CD4-positive, alpha-beta T cell treated with Interleukin-17A for 1 hour (primary cell): Measurements from ENCODE around the gene MTHFR.
A peak's percentile ranks its signal among the peaks of the same experiment; 100 is the strongest.

Experiments
- DNase-seq: peaks from one replicate; pipeline ENCODE4 v3.0.0-alpha.2; 2020

Gene MTHFR

DNA sequence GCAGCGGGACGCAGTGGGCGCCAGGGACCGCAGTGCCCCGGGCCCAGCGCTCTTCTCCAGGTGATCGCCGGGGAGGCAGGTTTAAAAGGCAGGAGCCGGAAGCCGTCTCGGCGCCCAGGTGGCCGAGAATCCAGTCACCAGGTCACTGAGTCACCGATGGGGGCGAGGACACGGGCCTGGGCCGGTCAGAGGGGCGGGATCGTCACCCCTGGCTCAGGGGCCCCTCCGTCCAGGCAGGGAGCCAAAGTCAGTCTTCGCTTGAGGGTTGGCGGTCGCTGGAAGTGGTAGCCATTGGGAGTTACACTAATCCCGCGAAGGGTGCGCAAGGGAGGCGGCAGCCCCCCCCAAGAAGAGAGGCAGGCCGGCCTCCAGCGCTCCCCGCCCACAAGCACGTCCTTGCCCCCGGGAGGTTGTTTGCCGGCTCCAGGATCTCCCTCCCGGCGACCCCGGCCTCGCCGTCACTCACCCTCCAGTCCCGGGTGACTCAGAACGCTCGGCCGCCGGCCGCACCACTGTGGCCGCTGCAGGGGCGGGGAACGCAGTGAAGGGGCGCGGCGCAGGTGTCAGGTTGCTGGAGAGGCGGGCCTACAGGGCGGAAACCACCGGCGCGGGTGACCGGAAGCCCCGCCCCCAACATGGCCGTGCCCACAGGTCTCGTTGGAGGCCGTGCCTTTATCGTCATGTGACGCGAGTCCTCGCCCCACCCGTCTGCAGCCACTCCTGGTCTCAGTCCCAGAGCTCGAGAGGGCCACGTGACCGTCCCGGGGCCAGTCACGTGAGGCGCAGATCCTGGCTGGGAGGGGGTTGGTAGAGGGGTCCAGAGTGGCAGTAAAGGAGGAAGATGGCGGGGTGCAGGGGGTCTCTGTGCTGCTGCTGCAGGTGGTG lies at the start of gene MTHFR, which contains the start of gene CLCN6:
Gene MTHFR, minus strand, starts transcription at position 543 of the 885 bp plus-strand sequence. CDS start 2,848 bp downstream, outside the sequence.
Gene CLCN6, plus strand, starts transcription at position 770 of the 885 bp plus-strand sequence. Its CDS starts 72 bp downstream, at position 842.
- DNase-seq: peak; percentile 98

DNA sequence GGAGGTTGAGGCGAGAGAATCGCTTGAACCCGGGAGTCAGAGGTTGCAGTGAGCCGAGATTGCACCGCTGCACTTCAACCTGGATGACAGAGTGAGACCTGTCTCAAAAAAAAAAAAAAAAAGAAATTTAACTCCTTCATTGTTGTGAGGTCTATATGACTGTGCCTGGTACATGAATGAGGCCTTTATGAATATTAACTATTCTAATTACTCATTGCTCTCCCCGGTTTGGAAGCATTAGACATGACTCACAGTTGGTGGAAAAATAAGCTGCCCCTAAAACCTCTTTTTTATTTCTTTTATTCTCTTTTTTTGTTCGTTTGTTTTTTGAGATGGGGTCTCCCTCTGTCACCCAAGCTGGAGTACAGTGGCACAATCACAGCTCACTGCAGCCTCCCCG lies 49.7 kb upstream of the MTHFR start:
- DNase-seq: no peak

DNA sequence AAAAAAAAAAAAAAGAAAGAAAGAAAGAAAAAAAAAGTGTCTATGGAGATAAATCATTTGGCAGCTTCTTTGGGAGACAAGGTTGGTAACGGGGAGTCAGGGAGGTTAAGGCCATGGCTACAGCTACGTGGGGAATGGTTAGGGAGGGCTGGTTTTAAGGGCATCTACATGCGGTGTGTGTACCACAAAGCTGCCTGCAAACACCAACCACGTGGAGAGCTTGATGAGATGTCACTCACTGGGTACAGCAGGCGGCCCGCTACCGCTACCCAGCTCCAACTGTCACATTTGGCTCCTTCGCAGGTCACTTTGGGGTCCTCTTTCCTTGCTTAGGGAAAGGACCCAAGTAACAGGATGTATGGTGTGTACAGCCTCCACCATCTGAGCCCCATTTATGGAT lies 48.8 kb upstream of the MTHFR start:
- no peak for DNase-seq

DNA sequence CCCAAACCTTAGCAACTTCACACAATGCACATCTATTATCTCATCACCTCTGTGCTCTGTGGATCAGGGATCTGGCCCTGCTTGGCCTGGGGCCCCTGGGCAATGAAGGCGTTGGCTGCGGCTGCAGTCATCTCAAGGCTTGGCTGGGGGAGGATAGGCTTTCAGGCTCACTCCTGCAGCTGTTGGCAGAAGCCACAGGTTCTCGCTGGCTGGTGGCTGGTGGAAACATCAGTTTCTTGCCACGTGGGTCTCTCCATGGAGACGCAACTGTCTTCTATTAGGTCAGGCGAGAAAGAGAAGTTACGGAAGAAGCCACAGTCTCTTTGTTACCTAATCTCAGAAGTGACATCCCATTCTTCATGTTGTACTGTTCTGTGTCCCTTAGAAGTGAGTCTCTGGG lies 45.4 kb upstream of the MTHFR start:
- no peak for DNase-seq

DNA sequence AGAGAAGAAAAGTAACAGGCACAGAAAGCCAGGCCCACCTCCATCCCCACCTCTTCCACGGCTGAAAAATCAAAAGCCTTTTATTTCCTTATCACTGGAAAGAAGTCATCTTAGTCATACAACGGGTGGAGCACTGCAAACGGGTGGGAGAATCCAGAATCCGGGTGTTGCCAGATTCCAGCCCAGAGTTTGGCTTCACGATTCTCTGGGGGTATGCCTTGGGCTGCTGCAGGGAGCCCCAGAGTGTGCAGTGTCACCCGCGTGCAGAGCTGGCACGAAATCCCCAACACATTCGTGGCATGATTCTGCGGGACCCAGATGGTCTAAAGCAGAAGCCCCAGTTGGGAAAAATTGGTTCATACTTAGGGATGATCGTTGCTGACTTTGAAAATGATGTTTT lies 44.4 kb upstream of the MTHFR start:
- no peak for DNase-seq

DNA sequence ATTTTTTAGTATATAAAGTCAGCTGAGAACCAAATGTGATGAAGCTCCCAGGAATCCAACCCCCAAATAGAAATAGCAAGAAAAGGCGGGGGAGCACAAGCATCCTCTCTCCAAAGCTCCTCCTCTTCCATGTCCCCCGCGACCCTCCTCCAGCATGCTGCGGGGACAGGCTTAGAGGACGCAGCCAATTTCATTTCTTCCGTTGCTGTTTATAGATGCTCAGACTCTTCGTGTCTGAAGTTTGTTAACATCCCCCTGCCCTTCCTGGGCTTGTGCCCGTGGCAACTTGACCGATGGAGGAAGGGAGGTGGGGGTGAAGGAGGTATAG lies 42.6 kb upstream of the MTHFR start:
- no peak for DNase-seq

DNA sequence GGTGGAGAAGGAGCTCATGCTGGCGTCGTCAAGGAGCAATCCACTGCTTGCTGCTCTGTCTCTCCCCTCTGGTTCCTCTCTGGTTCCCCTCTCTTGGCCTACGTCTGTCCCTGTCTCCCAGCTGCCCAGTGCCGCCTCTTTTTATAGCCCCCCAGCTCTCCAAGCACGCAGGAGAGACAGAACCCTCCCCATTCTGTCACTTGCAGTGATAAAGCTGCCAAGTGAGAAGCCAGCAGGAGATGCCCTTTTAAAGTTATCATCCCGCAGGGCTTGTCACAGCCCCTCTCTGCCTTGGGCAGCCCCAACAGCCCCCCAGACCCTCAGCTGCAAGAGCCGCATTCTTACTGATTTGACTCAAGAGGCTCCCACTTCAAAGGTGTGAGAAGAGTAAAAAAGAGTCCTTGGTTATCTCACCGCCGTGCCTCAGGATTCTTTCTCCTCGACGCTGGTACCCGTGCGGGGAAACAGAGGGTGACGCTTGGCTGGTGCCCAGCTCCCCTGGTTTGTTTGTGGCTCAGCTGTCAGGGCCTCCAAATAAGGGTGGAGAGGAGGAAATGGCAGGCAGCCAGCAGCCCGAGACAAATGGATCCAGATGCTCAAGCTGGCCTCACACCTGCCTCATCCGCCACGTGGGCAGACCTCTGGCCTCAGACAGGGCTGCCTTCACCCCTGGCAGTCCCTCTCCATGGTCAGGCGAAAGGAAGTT lies 42.1 kb upstream of the MTHFR start, which contains the start of gene NPPA:
Gene NPPA, minus strand, starts transcription at position 117 of the 706 bp plus-strand sequence. Its CDS starts 99 bp downstream, at position 18.
- DNase-seq: no peak

DNA sequence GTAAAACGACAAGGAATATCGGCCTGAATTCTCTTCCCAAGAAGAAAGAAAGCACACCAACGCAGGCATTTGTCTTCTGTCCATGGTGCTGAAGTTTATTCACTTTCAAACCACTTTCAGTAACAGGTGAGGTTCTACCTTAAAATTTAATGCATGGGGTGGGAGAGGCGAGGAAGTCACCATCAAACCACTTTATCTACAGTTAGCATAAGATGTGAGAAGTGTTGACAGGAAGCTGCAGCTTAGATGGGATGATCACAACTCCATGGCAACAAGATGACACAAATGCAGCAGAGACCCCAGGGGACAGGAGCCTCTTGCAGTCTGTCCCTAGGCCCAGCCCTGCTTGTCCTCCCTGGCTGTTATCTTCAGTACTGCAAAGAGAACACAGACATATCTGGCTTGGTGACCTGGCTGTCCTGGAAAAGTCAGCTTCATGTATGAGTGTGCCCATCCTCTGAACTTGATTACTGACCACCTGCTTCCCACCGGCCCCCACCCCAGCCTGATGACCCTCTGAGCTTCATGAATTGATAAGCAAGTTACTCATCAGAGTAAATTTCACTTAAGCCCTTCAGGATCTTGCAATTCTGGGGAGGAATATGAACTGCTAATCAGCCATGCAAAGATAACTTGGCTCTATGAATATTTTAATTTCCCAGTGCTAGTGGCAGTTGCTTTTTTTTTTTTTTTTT lies 40.0 kb upstream of the MTHFR start:
- DNase-seq: peak; percentile 15

DNA sequence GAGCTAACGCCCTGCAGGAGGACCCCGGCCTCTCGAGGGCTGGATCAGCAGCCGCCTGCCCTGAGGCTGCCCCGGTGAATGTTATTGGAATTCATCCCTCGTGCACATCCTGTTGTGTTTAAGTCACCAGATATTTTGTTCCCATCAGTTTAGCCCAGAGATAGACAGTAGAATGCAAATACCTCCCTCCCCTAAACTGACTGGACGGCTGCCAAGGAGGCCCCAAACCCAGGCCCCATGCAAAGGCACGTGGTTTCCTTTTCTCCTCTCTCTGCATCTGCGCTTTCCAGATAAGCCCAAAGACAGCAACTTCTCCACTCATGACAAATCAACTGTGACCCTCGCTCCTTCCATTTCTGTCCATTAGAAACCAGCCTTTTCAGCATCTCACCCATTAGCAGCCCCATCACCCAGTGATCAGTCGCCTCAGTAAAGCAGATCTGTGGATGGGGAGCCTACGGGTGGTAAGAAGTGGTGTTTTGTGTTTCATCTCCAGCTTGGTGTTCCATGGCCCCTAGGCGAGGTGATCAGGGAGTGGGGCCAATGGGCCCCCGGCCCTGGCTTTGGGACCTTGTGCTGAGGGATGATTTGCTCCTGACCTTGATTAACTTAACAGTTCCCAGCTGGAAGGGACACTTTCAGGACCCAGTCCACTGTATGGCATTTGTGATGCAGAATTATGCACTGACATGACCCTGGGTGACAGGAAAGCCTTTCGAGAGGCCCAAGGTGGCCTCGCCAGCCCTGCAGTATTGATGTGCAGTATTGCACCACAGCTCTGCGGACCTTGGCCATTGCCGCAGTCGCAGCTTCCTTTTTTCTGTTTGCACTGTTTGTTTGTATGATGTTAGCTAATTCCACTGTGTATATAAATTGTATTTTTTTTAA lies 36.6 kb upstream of the MTHFR start:
- DNase-seq: no peak

DNA sequence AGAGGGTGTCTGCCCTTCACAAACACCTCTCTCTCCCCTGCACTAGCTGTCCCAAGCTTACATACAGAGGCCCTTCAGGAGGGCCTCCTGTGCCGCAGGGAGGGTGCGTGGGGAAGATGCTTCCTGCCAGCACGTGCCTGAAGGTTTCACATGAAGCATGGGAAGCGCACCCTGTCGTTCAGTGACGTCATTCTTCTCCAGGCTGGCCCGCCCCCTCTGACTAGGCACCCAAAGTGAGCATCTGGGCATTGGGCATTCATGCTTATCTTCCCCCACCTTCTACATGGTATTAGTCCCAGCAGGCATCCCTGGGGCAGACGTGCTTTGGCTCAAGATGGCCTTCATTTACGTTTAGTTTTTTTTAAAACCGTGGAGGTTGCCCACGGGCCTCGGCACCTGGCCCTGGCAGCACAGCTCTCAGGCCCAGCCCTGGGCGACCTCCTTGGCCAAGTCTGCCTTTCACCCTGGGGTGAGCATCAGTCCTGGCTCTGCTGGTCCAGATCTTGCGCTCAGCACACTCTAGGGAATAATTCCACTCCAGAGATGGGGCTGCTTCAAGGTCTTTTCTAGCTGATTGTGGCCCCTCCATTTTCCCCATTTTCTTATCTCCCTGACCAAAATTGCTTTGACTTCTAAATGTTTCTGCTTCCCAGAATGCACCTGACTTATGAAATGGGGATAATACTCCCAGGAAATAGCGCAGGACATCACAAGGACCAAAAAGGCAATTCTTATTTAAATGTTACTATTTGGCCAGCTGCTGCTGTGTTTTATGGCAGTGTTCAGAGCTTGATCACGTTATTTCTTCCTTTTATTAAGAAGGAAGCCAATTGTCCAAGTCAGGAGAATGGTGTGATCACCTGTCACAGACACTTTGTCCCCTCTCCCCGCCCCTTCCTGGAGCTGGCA lies 35.7 kb upstream of the MTHFR start:
- DNase-seq: no peak

DNA sequence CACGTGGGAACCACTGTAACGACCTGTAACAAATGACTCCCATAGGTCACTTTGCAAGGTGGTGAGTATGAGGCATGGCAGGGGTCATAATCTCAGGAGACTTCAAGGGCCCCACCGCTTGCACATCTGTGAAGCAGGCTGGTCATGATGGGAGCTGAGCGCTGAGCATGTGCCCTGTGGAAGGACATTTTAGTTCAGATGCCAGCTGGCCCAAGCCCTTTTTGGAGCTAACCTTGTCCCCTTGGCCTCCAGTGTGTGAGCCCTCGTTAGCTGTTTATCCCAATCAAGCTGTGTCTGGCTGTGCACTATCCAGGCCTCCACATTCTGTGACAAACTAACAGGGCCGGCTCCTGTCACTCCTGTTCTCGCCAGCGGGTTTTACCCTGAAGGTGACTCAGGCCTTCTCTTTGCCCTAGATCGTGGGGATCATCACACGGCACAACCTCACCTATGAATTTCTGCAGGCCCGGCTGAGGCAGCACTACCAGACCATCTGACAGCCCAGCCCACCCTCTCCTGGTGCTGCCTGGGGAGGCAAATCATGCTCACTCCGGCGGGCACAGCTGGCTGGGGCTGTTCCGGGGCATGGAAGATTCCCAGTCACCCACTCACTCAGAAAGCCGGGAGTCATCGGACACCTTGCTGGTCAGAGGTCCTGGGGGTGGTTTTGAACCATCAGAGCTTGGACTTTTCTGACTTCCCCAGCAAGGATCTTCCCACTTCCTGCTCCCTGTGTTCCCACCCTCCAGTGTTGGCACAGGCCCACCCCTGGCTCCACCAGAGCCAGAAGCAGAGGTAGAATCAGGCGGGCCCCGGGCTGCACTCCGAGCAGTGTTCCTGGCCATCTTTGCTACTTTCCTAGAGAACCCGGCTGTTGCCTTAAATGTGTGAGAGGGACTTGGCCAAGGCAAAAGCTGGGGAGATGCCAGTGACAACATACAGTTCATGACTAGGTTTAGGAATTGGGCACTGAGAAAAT lies 34.3 kb upstream of the MTHFR start:
- no peak for DNase-seq

DNA sequence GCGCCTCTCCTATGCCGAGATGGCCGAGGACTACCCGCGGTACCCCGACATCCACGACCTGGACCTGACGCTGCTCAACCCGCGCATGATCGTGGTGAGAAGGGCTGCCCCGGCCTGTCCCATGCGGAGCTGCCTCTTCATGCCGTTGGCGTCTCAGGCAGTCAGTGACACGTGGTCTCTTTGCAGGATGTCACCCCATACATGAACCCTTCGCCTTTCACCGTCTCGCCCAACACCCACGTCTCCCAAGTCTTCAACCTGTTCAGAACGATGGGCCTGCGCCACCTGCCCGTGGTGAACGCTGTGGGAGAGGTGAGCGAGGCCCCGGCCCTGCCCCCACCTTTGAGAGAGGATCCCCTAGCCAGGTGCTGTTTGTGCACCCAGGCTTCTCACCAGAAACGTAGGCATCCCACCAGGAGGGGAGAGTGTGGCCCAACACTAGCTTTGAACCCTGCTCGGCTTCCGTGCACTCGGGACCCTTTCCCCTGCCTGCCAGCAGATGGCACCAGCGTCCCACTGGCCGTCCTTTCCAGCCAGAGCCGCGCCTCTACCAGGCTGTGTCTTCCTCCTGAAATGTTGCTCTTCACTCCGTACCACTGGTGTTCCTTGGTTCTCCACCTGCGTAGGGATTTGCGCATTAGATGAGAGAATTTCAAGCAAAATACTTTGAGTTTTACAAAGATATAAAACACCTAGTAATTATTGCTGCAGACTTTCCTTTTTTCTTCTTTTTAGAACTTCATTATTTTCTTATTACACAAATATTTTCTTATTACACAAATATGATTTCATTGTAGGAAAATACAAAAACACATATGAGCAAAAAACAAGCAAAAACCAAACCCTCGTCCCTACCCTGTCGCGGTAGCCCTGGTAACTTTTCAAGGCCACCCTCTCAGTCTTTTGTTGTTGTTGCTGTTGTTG lies 32.8 kb upstream of the MTHFR start:
- peak; percentile 76 for DNase-seq

DNA sequence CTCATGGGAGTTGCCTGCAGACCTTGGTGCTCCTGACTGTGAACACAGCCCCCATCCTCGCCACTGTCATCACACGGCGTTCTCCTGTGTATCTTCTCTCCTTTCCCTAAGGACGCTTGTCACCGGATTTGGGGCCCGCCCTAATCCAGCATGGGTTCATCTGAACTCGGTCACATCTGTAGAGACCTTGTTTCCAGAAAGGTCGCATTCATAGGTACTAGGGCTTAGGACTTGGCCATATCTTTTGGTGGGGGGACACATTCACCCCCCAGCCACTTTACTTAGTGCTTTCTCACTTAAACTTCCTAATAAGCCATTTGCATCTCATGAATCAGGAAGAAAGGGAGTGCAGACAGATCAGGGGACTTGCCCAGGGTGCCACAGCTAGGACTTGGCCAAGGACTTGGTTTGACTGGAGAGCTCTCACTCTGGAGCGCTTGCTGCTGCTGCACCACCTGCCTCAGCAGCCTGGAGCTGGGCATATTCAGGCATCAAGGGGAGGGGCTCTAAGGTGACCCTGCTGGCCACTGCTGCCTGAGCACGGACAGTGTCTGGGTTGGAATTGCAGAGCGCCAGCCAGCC lies 32.1 kb upstream of the MTHFR start:
- no peak for DNase-seq

DNA sequence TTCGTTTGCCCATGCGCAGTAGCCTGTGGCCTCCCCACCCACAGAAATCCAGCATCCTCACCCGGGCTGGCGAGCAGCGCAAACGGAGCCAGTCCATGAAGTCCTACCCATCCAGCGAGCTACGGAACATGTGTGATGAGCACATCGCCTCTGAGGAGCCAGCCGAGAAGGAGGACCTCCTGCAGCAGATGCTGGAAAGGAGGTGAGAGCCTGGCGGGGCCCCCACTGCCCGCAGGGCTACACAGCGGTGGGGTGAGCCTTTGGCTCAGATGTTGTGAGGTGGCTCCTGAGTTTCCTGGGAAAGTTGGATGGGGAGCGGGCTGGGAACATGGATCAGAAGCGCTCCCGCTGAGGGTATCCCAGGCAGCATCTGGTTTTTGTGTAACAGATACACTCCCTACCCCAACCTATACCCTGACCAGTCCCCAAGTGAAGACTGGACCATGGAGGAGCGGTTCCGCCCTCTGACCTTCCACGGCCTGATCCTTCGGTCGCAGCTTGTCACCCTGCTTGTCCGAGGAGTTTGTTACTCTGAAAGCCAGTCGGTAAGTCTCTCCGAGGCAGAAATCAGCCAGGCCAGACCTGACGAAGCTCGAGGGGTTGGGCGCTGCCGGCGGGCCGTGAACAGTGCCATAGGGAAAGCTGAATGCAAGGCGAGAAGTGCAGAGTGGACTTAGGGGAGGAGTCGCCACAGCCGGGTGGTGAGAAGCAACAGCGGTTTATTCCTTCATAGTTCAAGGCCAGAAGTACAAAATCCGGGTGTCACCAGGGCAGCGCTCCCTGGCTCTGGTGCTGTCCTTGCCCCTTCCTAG lies 31.4 kb upstream of the MTHFR start:
- no peak for DNase-seq

DNA sequence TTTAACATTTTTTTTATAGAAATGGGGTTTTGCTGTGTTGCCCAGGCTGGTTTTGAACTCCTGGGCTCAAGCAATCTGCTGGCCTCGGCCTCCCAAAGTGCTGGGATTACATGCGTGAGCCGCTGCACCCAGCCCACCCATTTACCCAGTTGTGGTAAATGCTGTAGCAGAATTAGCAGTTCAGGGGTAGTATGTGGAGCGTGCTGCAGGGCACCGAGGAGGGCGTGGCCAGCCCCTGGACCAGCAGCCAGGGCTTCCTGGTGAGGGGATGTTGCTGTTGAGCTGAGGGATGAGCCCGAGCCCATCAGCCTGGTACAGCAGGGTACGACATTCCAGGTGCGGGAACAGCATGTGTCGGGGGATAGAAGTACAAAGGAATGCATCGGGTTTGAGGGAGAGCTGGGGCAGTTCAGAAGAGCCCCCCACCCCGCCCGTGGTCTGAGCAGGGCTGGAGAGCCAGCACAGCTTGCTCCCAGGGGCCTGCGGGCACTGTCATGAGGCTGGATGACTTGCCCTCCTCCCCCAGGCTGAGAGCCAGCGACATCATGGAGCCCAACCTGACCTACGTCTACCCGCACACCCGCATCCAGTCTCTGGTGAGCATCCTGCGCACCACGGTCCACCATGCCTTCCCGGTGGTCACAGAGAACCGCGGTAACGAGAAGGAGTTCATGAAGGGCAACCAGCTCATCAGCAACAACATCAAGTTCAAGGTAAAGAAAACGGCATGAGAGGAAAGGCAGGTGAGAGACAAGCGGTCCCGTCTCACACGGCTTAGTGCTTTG lies 29.9 kb upstream of the MTHFR start:
- no peak for DNase-seq

DNA sequence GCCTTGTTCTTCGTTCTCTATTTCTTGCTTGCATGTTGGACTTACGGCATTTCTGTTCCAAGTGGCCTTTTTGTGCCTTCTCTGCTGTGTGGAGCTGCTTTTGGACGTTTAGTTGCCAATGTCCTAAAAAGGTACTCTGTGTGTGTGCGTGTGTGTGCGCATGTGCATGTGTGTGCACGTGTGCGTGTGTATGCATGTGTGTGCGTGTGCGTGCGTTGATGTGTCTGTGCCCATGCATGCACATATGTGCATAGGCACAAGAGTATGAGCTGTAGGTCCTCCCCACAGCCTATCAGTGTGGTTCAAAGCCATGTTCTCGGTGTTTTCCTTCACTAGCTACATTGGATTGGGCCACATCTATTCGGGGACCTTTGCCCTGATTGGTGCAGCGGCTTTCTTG lies 28.1 kb upstream of the MTHFR start:
- DNase-seq: no peak

DNA sequence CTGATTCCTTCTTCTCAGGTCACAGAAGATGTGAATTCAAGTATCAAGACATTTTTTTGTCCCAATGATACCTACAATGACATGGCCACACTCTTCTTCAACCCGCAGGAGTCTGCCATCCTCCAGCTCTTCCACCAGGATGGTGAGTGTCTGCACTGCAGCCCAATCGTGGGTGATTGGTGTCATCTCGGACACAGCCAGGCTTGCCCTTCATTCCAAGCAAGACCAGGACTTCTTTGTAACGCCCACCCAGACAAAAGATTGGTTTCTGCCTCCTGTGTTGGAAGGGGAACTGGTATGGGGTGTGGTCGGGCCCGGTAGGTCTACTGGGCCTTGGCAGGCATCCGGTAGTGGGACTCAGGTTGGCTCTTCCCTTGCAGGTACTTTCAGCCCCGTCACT lies 27.7 kb upstream of the MTHFR start:
- DNase-seq: no peak
